HCT116 (cell line): ENCODE measurements around the gene DOP1B. TPM values are rescaled to one million over a fixed set of nuclear protein-coding genes. Genes with fewer than 3 reads are reported as not detected.

Source experiments
- ATAC-seq: fragments of 200-7000 bp; cut with Tn5 transposase; 2 replicates; pipeline ENCODE4 v1.9.1; 2020; ENCODE audit warnings: mild to moderate bottlenecking, moderate library complexity
- BruUV-seq: library from RNA; stranded (reverse); fragments of 400-500 nt; replicated peaks from 2 replicates; lab custom pipeline; 2021; lab: Mats Ljungman, UMichigan
- CTCF ChIA-PET: fragments of 300-600 bp; sonication (Branson Sonifier 250); formaldehyde crosslinking; loops from one replicate; lab custom pipeline; 2021; ENCODE audit warnings: antibody characterized with exemption; lab: Charles Lee
- POLR2A ChIA-PET: fragments of 300-600, 350-600 bp; sonication (Branson Sonifier 250); formaldehyde crosslinking; loops from one replicate; lab custom pipeline; 2021; ENCODE audit warnings: antibody characterized with exemption; lab: Charles Lee
- RAD21 ChIA-PET, 2 experiments: fragments of 300-600 bp; sonication (Branson Sonifier 250); formaldehyde crosslinking; loops; one replicate each; lab custom pipeline; 2023; ENCODE audit warnings: low total read pairs in 2 of 2; ENCODE audit not compliant: uncharacterized antibody in 2 of 2, unreplicated experiment in 2 of 2, low non-redundant PET in 1 of 2; lab: Charles Lee
- DNase-seq: peaks from one replicate; pipeline ENCODE4 v3.0.0-alpha.2; 2010; ENCODE audit warnings: low read depth, low spot score
- H2AFZ ChIP-seq: fragments of 200-600 bp; shearing (Covaris generic), sonication (generic); 2 replicates; pipeline ENCODE4 v1.6.1; 2017; ENCODE audit warnings: low read depth, mixed run types, mixed read lengths, antibody characterized with exemption, low read length; ENCODE audit not compliant: poor library complexity, severe bottlenecking
- H3K27ac ChIP-seq: 2 replicates; pipeline ENCODE4 v1.5.1; 2012; ENCODE audit warnings: low read depth, low read length
- H3K27me3 ChIP-seq: fragments of 200-600 bp; sonication (generic); 2 replicates; pipeline ENCODE4 v1.6.1; 2016; ENCODE audit warnings: mixed run types, low read length, mixed read lengths; ENCODE audit not compliant: insufficient read depth
- H3K36me3 ChIP-seq, 2 experiments: fragments of 200-500 bp in 1 of 2; fragments of 200-600 bp in 1 of 2; sonication (Bioruptor generic) in 1 of 2; sonication (generic) in 1 of 2; 2 replicates each; pipeline versions ENCODE4 v1.5.1 to v1.6.1; 2014 to 2016; ENCODE audit warnings: low read length in 2 of 2, inconsistent platforms in 1 of 2, mixed read lengths in 1 of 2, mixed run types in 1 of 2; ENCODE audit not compliant: insufficient read depth in 2 of 2, control insufficient read depth in 1 of 2
- H3K4me1 ChIP-seq, 2 experiments: fragments of 200-600 bp in 1 of 2; sonication (generic) in 1 of 2; 2 replicates each; pipeline versions ENCODE4 v1.5.1 to v1.6.1; 2012 to 2017; ENCODE audit warnings: low read length in 2 of 2, inconsistent platforms in 1 of 2, mild to moderate bottlenecking in 1 of 2, mixed read lengths in 1 of 2, mixed run types in 1 of 2, moderate library complexity in 1 of 2; ENCODE audit not compliant: insufficient read depth in 2 of 2, control insufficient read depth in 1 of 2
- H3K4me2 ChIP-seq: fragments of 200-600 bp; sonication (generic); 2 replicates; pipeline ENCODE4 v1.6.1; 2017; ENCODE audit warnings: mixed run types, low read length, mixed read lengths
- H3K4me3 ChIP-seq, 2 experiments: fragments of 200-600 bp in 1 of 2; sonication (generic) in 1 of 2; replicated peaks in 1 of 2; 2 replicates each; pipeline ENCODE4 v1.5.1; 2011 to 2016; ENCODE audit warnings: low read length in 2 of 2, control low read depth in 1 of 2, low read depth in 1 of 2, mild to moderate bottlenecking in 1 of 2, mixed read lengths in 1 of 2, mixed run types in 1 of 2
- H3K79me2 ChIP-seq: fragments of 200-600 bp; sonication (generic); 2 replicates; pipeline ENCODE4 v1.6.1; 2017; ENCODE audit warnings: mild to moderate bottlenecking, mixed run types, low read length, moderate library complexity, mixed read lengths; ENCODE audit not compliant: insufficient read depth
- H3K9ac ChIP-seq: fragments of 200-600 bp; sonication (generic); 2 replicates; pipeline ENCODE4 v1.6.1; 2016; ENCODE audit warnings: low read length, mixed read lengths
- H3K9me2 ChIP-seq: fragments of 200-600 bp; sonication (generic), shearing (Covaris generic); 2 replicates; pipeline ENCODE4 v1.6.1; 2017; ENCODE audit warnings: mixed run types, mild to moderate bottlenecking, moderate library complexity; ENCODE audit not compliant: insufficient read depth
- H3K9me3 ChIP-seq, 2 experiments: fragments of 200-500 bp in 1 of 2; fragments of 200-600 bp in 1 of 2; sonication (Bioruptor generic) in 1 of 2; sonication (generic) in 1 of 2; 2 replicates each; pipeline ENCODE4 v1.6.1; 2014 to 2017; ENCODE audit warnings: low read length in 2 of 2, mixed read lengths in 2 of 2, inconsistent platforms in 1 of 2, low read depth in 1 of 2, mild to moderate bottlenecking in 1 of 2, mixed run types in 1 of 2, moderate library complexity in 1 of 2; ENCODE audit not compliant: control insufficient read depth in 1 of 2, insufficient read depth in 1 of 2
- H4K20me1 ChIP-seq: fragments of 200-600 bp; sonication (generic), shearing (Covaris generic); 2 replicates; pipeline ENCODE4 v1.6.1; 2017; ENCODE audit warnings: mixed run types, mild to moderate bottlenecking, moderate library complexity; ENCODE audit not compliant: insufficient read depth
- CBX3 ChIP-seq: IDR thresholded peaks from 2 replicates; pipeline ENCODE4 v1.6.1; 2012; ENCODE audit warnings: low read depth
- CEBPB ChIP-seq: IDR thresholded peaks from 2 replicates; pipeline ENCODE4 v1.6.1; 2012; ENCODE audit warnings: low read depth
- CTCF ChIP-seq, 3 experiments: fragments of 200-600 bp in 1 of 3; sonication (generic) in 1 of 3; IDR thresholded peaks in 2 of 3; conservative IDR thresholded peaks in 1 of 3; 2 replicates each; pipeline ENCODE4 v1.5.1; 2012 to 2017; ENCODE audit warnings: low read depth in 2 of 3, low read length in 2 of 3, antibody characterized with exemption in 1 of 3, borderline replicate concordance in 1 of 3, control low read depth in 1 of 3, mild to moderate bottlenecking in 1 of 3, mixed read lengths in 1 of 3, mixed run types in 1 of 3, moderate library complexity in 1 of 3; ENCODE audit not compliant: insufficient read depth in 1 of 3
- FOSL1 ChIP-seq: IDR thresholded peaks from 2 replicates; pipeline ENCODE4 v1.6.1; 2012; ENCODE audit warnings: low read depth
- JUND ChIP-seq: IDR thresholded peaks from 2 replicates; pipeline ENCODE4 v1.6.1; 2012
- POLR2A ChIP-seq: IDR thresholded peaks from 2 replicates; pipeline ENCODE4 v1.7.0; 2011; ENCODE audit warnings: borderline replicate concordance; ENCODE audit not compliant: insufficient read depth, insufficient read length; ENCODE audit errors: extremely low read depth
- POLR2AphosphoS5 ChIP-seq: IDR thresholded peaks from 2 replicates; pipeline ENCODE4 v1.6.1; 2011; ENCODE audit warnings: mild to moderate bottlenecking, low read depth, low read length, moderate library complexity
- RAD21 ChIP-seq: IDR thresholded peaks from 2 replicates; pipeline ENCODE4 v1.6.1; 2012; ENCODE audit warnings: low read depth, mild to moderate bottlenecking
- REST ChIP-seq: IDR thresholded peaks from 2 replicates; pipeline ENCODE4 v1.6.1; 2012; ENCODE audit warnings: low read depth
- SIN3A ChIP-seq: IDR thresholded peaks from 2 replicates; pipeline ENCODE4 v1.6.1; 2012; ENCODE audit warnings: low read depth
- TCF7L2 ChIP-seq: IDR thresholded peaks from 2 replicates; pipeline ENCODE4 v1.7.0; 2011; ENCODE audit warnings: borderline replicate concordance, inconsistent platforms; ENCODE audit not compliant: insufficient read depth, insufficient read length; ENCODE audit errors: extremely low read depth
- ZFX ChIP-seq: fragments of 450-650 bp; IDR thresholded peaks from 2 replicates; pipeline ENCODE4 v1.6.1; 2017
- intact Hi-C: fragments of 100-400 bp; cut with micrococcal nuclease; formaldehyde crosslinking; loops from 2 replicates; pipeline ENCODE4 v1.10.0; 2022
- total RNA-seq: library from RNA; stranded (reverse); gene quantifications from one replicate; pipeline ENCODE4 v1.2.1, GENCODE V29; 2021; ENCODE audit not compliant: unreplicated experiment
- TF ChIP-seq, protein P1 (sequence below): IDR thresholded peaks from 2 replicates; pipeline ENCODE4 v1.6.1; 2011; ENCODE audit warnings: mild to moderate bottlenecking, low read length, moderate library complexity; ENCODE audit not compliant: insufficient replicate concordance; ENCODE audit errors: extremely low read depth

The DOP1B gene
- total RNA-seq, 1 experiment from 2014 or later = 15.4 TPM

- Histone ChIP-seq H3K4me3 (no peak overlapping the region), H3K79me2 (no peaks in the 10 kb centered on the region), H3K4me2 (no peak overlapping the region), H3K4me1 (no peaks in the 10 kb centered on the region), H3K27ac (no peak overlapping the region), H3K9me2 (no peaks in the 10 kb centered on the region), H3K36me3 (no peaks in the 10 kb centered on the region)
- intact Hi-C loops = no loop called here
- BruUV-seq = no TSS peak
- ATAC-seq = no peak
- CTCF ChIA-PET = no interaction called here
- TF ChIP-seq REST (no peak), CTCF (IDR thresholded peaks at IDR 0.05 in 2 of 3, conservative IDR thresholded peaks at IDR 0.05 in 1 of 3; ENCODE audit: borderline replicate concordance in 1 of 3, insufficient read depth in 1 of 3, low read depth in 2 of 3, low read length in 2 of 3) (no peak), FOSL1 (no peak), SIN3A (no peak), POLR2AphosphoS5 (no peak), CEBPB (no peak), ZFX (no peak), CBX3 (no peak), POLR2A (no peak), TCF7L2 (no peak), JUND (no peak), RAD21 (no peak)
- TF ChIP-seq, protein P1, sequence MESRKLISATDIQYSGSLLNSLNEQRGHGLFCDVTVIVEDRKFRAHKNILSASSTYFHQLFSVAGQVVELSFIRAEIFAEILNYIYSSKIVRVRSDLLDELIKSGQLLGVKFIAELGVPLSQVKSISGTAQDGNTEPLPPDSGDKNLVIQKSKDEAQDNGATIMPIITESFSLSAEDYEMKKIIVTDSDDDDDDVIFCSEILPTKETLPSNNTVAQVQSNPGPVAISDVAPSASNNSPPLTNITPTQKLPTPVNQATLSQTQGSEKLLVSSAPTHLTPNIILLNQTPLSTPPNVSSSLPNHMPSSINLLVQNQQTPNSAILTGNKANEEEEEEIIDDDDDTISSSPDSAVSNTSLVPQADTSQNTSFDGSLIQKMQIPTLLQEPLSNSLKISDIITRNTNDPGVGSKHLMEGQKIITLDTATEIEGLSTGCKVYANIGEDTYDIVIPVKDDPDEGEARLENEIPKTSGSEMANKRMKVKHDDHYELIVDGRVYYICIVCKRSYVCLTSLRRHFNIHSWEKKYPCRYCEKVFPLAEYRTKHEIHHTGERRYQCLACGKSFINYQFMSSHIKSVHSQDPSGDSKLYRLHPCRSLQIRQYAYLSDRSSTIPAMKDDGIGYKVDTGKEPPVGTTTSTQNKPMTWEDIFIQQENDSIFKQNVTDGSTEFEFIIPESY = no peak
- TF ChIP-seq, all 23 proteins: peak for 0
- Histone ChIP-seq H3K27me3 (no peaks in the 10 kb centered on the region), H4K20me1 (no peaks in the 10 kb centered on the region), H3K9me3 (no peaks in the 10 kb centered on the region), H2AFZ (no peak overlapping the region), H3K9ac (no peak overlapping the region)
- RAD21 ChIA-PET = no interaction called here
- POLR2A ChIA-PET = no interaction called here
- DNase-seq = no peak
These were observed 24.3 kb downstream of the DOP1B start for GRCh38 chr21:36180963-36181362.
